ENCODE data around the gene RAB3A.
"Not testable (repeated sequence)": the region's sequence is repeated elsewhere in the genome, so short reads cannot be mapped to it uniquely, and the experiment has no call there.

Gene RAB3A

GRCh38 chr19:18167975-18168645 is 35.7 kb downstream of the RAB3A start:
- DNase-seq (ENCODE audit: low read depth) = no peak

DNA sequence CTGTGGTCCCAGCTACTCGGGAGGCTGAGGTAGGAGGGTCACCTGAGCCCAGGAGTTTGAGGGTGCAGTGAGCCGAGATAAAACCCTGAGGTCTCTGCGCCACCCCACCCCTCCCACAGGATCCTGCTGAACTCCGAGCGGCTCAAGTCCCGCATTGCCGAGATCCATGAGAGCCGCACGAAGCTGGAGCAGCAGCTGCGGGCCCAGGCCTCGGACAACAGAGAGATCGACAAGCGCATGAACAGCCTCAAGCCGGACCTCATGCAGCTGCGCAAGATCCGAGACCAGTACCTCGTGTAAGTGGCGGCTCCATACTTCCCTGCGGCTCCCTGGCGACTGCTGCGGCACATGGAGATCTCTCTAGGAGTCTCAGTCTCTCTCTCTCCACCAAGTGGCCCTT is 36.8 kb downstream of the RAB3A start:
- no peak for DNase-seq (ENCODE audit: low read depth)

DNA sequence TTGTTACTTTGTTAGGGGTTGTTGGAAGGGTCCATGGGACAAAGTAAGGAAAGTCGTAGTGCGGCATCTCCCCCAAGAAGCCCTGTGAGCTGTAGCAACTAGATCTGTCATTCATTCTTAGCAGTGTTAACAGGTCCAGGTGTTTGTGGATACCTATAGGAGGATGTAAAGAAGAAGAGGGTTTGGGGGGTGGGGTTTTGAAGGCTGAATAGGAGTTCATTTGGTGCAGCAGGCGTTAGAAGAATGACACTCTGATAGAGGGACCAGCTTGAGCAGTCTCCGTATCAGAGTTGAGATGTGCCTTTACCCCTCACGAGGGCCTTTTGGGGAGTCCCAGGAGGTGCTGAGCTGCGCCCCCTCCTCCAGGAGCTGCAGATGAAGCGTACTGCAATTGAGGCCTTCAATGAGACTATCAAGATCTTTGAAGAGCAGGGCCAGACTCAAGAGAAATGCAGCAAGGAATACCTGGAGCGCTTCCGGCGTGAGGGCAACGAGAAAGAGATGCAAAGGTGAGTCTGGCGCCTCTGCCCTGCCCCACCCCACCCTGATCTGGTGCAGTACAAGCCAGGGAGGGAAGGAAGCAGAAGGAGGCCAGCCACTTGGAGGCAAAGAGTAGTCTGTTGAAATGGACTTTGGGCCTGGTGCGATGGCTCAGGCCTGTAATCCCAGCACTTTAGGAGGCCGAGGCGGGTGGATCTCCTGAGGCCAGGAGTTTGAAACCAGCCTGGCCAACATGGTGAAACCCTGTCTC is 37.9 kb downstream of the RAB3A start:
- no peak for DNase-seq (ENCODE audit: low read depth)

- no peak for DNase-seq (ENCODE audit: low read depth)
These were observed 39.8 kb downstream of the RAB3A start for GRCh38 chr19:18164072-18164471.

- DNase-seq (ENCODE audit: low read depth) = no peak
These were observed 42.2 kb downstream of the RAB3A start for GRCh38 chr19:18161636-18162002.

DNA sequence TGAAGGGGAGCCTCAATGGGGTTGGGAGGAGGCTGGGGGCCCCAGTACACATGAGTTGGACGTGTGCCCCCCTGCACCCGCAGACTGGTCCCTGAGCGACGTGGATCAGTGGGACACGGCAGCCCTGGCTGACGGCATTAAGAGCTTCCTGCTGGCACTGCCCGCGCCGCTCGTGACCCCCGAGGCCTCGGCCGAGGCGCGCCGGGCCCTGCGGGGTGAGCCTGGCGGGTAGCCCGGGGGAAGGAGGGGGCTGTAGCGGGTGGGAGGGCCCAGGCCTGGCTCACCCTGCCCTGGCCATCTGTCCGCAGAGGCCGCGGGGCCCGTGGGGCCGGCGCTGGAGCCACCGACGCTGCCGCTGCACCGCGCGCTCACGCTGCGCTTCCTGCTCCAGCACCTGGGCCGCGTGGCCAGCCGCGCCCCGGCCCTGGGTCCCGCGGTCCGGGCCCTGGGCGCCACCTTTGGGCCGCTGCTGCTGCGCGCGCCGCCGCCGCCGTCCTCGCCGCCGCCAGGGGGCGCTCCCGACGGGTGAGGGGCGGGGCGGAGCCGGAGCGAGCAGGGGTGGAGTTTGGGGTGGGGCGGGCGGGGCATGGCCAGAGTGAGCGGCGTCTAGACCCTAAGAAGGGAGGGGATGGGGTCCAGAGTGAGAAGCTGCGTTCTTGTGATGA is 42.7 kb downstream of the RAB3A start:
- DNase-seq (ENCODE audit: low read depth) = no peak

DNA sequence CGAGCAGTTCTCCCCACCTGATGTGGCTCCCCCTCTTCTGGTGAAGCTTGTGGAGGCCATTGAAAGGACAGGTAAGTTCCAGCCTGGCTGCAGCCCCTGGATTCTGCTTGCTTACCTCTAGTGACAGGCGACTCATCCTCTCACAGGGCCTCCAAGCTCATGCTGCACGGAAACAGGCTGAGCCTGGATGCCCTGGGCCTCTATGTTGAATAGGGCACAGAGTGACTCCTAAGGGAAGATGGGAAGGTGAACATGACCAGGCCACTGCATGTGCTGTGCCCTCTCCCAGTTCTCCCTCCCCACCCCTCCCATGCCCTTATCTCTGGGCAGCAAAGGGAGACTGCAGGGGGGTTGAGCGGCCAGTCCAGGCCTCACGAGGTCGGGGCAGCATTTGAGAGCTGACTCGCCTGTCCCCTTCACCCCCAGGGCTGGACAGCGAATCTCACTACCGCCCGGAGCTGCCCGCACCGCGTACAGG is 43.3 kb downstream of the RAB3A start:
- no peak for DNase-seq (ENCODE audit: low read depth)

DNA sequence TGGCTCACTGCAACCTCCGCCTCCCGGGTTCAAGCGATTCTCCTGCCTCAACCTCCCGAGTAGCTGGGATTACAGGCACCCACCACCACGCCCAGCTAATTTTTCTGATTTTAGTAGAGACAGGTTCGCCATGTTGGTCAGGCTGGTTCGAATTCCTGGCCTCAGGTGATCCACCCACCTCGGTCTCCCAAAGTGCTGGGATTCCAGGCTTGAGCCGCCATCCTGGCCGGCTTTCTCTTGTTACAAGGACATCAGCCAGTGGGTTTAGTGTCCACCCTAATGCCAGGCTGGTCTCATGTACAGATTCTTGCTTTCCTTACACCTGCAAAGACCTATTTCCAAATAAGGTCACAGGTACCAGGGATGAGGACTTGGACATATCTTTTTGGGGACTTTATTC is 44.0 kb downstream of the RAB3A start:
- no peak for DNase-seq (ENCODE audit: low read depth)

GRCh38 chr19:18159059-18159616 is 44.7 kb downstream of the RAB3A start:
- DNase-seq (ENCODE audit: low read depth) = not testable (repeated sequence)

GRCh38 chr19:18158467-18158866 is 45.4 kb downstream of the RAB3A start:
- no peak for DNase-seq (ENCODE audit: low read depth)

DNA sequence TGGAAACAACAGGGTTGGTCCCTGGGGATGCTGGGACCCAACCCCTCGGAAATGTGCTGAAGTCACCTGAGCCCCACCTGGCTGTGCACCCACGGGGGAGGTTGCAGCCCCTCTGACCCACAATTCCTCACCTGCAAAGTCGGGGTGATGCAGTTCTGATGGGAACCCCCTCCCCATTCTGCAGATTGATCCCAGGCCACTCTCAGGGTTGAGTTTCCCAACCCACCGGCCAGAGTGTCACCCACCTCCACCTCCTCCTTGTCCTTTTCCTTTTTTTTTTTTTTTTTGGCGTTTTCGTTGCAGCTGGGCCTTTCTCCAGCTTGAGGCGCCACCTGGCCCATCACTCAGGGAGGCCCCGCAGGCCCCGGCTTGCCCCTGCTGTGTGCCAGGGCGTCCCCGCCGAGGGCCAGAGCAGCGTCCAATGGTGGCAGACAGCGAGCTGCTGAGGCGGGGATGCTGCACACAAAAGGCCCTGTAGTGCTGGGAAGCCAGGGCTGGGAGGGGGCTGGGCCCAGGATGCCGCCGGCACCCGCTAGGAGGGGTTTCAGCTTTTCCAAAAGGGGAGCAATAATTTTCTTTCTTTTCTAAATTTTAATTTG is 46.3 kb downstream of the RAB3A start:
- no peak for DNase-seq (ENCODE audit: low read depth)

DNA sequence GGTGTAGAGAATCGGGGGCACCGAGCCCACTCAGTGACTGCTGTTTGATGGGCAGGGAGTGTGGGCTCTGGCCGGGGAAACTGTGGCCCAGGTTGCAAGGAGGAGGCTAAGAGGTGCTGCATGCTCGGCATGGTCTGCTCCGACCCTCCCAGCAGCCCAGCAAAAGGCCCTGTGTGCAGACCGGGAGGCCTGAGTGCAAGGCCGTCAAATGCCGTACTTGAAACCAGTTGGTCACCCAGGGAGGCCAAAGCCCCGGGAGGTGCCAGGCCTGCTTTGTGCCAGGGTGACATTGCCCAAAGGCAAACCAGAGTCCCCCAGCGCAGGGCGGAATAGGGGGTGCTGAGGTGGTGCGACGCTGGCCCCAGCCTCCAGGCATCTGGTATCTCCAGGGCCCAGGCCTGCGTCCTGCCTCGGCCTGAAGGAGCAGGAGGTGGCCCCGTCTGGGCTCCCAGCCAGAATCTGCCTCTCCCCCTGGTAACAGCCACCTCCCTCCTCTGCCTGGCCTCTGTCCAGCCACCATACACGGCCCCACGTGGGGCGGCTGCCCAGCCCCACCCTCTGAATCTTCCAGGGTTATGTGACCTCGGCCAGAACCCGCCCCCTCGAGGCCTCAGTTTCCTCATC is 46.9 kb downstream of the RAB3A start:
- DNase-seq (ENCODE audit: low read depth) = no peak

DNA sequence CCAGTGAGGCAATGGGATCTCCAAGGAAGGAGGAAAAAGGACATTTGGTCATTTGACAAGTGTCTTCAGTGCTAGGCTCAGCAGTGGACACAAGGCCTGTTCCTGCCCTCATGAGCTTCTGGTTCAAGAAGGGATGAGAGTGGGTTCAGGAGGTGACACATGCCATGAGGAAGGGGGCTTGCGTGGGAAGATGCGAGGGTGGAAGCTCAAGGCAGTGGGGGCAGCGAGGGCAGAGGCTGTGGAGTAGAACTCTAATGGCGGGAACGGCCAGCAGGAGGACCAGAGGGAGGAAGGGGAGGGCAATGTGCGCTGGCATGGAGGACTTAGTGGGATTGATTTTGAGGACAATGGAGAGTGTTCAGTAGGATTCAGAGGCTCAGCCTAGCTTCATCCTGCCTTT is 47.6 kb downstream of the RAB3A start:
- DNase-seq (ENCODE audit: low read depth) = no peak

DNA sequence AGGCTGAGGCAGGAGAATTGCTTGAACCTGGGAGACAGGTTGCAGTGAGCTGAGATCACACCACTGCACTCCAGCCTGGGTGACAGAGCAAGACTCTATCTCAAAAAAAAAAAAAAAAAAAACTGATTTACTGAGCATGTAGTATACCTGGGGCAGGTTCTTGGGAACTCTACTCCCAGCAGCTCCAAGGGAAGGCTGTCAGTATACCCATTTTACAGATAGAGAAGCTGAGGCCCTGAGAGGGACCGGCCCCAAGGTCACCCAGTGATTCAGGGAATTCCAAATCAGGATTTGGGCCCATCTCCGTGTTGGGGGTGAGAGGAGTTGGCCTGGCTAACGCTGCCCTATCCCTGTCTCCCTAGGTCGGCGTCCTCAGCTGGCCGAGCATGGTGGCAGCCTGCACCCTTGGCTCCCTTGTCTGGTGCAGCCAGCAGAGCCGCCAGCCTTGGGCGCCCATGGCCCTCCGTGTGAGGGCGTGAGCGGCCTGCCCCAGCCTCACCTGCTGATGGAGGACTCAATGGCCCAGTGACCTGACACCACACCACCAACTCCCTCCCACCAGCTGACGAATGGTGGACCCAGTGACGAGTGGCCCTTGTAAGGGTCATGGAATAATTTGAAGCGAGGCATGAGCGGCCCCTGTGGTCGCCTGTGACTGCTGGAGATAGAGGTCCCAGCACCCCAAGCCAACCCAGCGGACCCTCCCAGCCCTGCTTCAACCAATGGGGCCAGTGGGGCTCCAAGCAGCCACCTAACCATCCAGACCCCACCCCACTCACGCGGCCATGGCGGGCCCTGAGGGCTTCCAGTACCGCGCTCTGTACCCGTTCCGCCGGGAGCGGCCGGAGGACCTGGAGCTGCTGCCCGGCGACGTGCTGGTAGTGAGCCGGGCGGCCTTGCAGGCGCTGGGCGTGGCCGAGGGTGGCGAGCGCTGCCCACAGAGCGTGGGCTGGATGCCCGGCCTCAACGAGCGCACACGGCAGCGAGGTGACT is 48.5 kb downstream of the RAB3A start:
- DNase-seq (ENCODE audit: low read depth) = no peak

- no peak for DNase-seq (ENCODE audit: low read depth)
These were observed 50.2 kb downstream of the RAB3A start for GRCh38 chr19:18153556-18154134.

DNA sequence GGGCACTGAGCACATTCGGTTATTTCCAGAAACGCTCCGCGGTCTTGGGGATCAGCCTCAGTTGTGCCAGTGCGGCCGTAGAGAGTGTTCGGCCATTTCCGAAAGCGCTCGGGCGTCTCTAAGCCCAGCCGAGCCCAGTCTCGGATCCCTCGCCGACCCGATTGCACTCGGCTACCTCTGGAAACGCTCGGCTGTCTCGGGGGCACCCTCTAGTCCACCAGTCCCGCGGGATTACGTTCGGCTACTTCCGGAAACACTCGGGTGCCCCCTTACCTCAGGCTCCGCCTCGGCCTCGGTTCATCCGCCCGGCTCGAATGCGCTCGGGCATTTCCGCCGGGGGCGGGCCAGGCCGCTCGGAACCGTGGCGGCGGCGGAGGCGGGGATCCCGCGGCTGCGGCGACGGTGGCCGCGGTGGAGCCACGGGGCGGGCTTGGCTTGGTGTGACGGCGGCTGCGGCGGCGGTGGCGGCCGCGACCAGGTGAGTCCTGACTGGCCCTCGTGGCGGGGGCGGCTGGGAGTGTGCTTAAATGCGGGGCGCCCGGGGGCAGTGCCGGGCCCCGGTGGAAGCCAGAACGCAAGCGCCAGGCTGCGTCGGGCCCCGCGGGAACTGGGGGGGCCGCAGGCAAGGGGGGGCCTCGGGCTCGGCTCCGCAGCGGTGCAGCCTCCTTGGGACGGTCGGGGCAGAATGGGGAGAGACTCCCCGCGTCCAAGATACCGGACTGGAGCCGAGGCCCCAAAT is 50.9 kb downstream of the RAB3A start, which contains the start of gene PIK3R2:
Gene PIK3R2 (plus strand): TSS at position 347 of the 739 bp plus-strand sequence. CDS start 2,717 bp downstream, outside the sequence.
- peak; percentile 96 for DNase-seq (ENCODE audit: low read depth)

DNA sequence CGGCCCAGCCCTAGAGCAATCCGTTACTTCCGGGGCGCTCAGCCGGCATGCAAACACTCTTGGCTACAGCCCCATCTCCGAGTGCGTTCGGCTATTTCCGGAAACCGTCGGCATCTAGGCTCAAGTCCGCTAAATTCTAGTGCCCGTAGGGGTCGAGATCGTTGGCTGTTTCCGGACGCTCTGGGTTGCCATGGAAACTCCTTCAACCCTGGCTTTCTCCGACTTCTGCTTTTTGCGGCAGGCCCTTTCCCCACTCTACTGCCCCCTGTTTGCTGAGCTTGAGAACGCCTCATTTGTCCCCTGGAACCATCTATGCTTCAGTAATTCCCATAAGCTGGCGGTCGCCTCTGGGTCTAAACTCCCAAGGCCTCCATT is 51.4 kb downstream of the RAB3A start:
- DNase-seq (ENCODE audit: low read depth) = peak; percentile 91

GRCh38 chr19:18150776-18151624 is 52.8 kb downstream of the RAB3A start:
- no peak for DNase-seq (ENCODE audit: low read depth)

DNA sequence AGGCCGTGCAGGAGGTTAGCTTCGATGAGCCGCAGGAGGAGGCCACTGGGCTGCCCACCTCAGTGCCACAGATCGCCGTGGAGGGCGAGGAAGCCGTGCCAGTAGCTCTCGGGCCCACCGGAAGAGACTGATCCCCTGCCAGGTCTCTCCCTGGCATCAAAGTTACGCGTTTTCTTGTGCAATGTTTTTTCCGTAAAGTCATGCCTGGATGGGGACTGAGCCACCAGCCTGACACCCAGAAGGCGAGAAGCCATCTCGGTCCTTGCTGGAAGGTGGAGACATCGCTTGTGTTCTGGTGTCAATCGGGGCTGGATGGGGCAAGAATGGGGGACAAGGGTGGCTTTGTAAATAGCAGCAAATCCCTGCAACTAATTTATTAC is 54.3 kb downstream of the RAB3A start:
- no peak for DNase-seq (ENCODE audit: low read depth)

Measured in stromal cell of bone marrow (primary cell).